DOHH2 (cell line): Measurements from ENCODE around the gene BCAP29.

Experiments
- H3F3A ChIP-seq: fragments of 200-600 bp; sonication (generic), shearing (Covaris generic); 2 replicates; pipeline ENCODE4 v1.6.0; 2016; ENCODE audit warnings: antibody characterized with exemption, mild to moderate bottlenecking; ENCODE audit not compliant: control insufficient read depth, insufficient read depth
- H3K27ac ChIP-seq: fragments of 200-600 bp; sonication (generic); 2 replicates; pipeline ENCODE4 v1.5.1; 2014; ENCODE audit warnings: low read depth, mild to moderate bottlenecking, low read length, moderate library complexity
- H3K27me3 ChIP-seq: fragments of 200-600 bp; sonication (generic); 2 replicates; pipeline ENCODE4 v1.6.1; 2014; ENCODE audit warnings: mild to moderate bottlenecking, low read length, mixed read lengths; ENCODE audit not compliant: control insufficient read depth
- H3K36me3 ChIP-seq: fragments of 200-600 bp; sonication (generic); 2 replicates; pipeline ENCODE4 v1.6.1; 2014; ENCODE audit warnings: mild to moderate bottlenecking, low read length, moderate library complexity, mixed read lengths; ENCODE audit not compliant: control insufficient read depth
- H3K4me1 ChIP-seq: fragments of 200-600 bp; sonication (generic); 2 replicates; pipeline ENCODE4 v1.6.1; 2014; ENCODE audit warnings: mild to moderate bottlenecking, low read length, mixed read lengths; ENCODE audit not compliant: control insufficient read depth
- H3K4me2 ChIP-seq: fragments of 200-600 bp; sonication (generic); 2 replicates; pipeline ENCODE4 v1.6.0; 2014; ENCODE audit warnings: mild to moderate bottlenecking, low read length, moderate library complexity
- H3K4me3 ChIP-seq: fragments of 200-600 bp; sonication (generic); 2 replicates; pipeline ENCODE4 v1.5.1; 2014; ENCODE audit warnings: mild to moderate bottlenecking, low read length, mixed read lengths
- H3K79me2 ChIP-seq: fragments of 200-600 bp; sonication (generic); 2 replicates; pipeline ENCODE4 v1.6.1; 2014; ENCODE audit warnings: mild to moderate bottlenecking, low read length, mixed read lengths; ENCODE audit not compliant: control insufficient read depth
- H3K9me2 ChIP-seq: fragments of 200-600 bp; sonication (generic); replicated peaks from 2 replicates; pipeline ENCODE4 v1.6.1; 2014; ENCODE audit warnings: mild to moderate bottlenecking, low read length, mixed read lengths; ENCODE audit not compliant: control insufficient read depth
- H3K9me3 ChIP-seq: fragments of 200-600 bp; sonication (generic); 2 replicates; pipeline ENCODE4 v1.6.1; 2014; ENCODE audit warnings: antibody characterized with exemption, low read length, mixed read lengths; ENCODE audit not compliant: control insufficient read depth, insufficient read depth
- H4K20me1 ChIP-seq: fragments of 200-600 bp; sonication (generic); 2 replicates; pipeline ENCODE4 v1.6.0; 2014; ENCODE audit warnings: low read depth, mild to moderate bottlenecking, antibody characterized with exemption, low read length, moderate library complexity; ENCODE audit not compliant: control insufficient read depth, insufficient read depth
- CTCF ChIP-seq: fragments of 200-600 bp; sonication (generic); IDR thresholded peaks from one replicate; pipeline ENCODE4 v1.5.1; 2014; ENCODE audit warnings: antibody characterized with exemption, mild to moderate bottlenecking, low read depth, low read length; ENCODE audit not compliant: poor library complexity, severe bottlenecking
- EZH2phosphoT487 ChIP-seq: fragments of 200-600 bp; sonication (generic); IDR thresholded peaks from 2 replicates; pipeline ENCODE4 v1.6.1; 2017; ENCODE audit warnings: borderline replicate concordance, mild to moderate bottlenecking, antibody characterized with exemption, low read length, moderate library complexity, mixed read lengths

The BCAP29 gene

GRCh38 chr7:107606303-107606702 is 26.3 kb downstream of the BCAP29 start:
- Histone ChIP-seq H3K27ac (no peak overlapping the region), H3K36me3 (peaks cover 10% of the 10 kb centered on the region), H3F3A (no peaks in the 10 kb centered on the region), H3K9me2 (no peaks in the 10 kb centered on the region), H3K4me3 (no peak overlapping the region), H3K27me3 (no peaks in the 10 kb centered on the region), H4K20me1 (no peaks in the 10 kb centered on the region), H3K9me3 (no peaks in the 10 kb centered on the region), H3K4me1 (no peaks in the 10 kb centered on the region), H3K4me2 (no peak overlapping the region), H3K79me2 (no peaks in the 10 kb centered on the region)
- TF ChIP-seq CTCF (no peak), EZH2phosphoT487 (no peak)

- Histone ChIP-seq H3K4me3 (no peak overlapping the region), H3K79me2 (no peaks in the 10 kb centered on the region), H3K4me1 (no peaks in the 10 kb centered on the region), H3K9me3 (no peaks in the 10 kb centered on the region), H3K27ac (no peak overlapping the region), H3K4me2 (no peak overlapping the region), H3K36me3 (peaks cover 20% of the 10 kb centered on the region; the same call in 1 of the 2 replicates), H3K9me2 (no peaks in the 10 kb centered on the region), H3F3A (no peaks in the 10 kb centered on the region), H3K27me3 (no peaks in the 10 kb centered on the region), H4K20me1 (no peaks in the 10 kb centered on the region)
- TF ChIP-seq EZH2phosphoT487 (no peak), CTCF (no peak)
These were observed 29.8 kb downstream of the BCAP29 start for GRCh38 chr7:107609811-107610261.

GRCh38 chr7:107610323-107610722 is 30.3 kb downstream of the BCAP29 start:
- no peaks in the 10 kb centered on the region for H4K20me1 ChIP-seq
- H3K4me1 ChIP-seq = no peaks in the 10 kb centered on the region
- no peaks in the 10 kb centered on the region for H3K9me2 ChIP-seq
- H3K27ac ChIP-seq = no peak overlapping the region
- H3K79me2 ChIP-seq = no peaks in the 10 kb centered on the region
- H3K36me3 ChIP-seq = peaks cover 22% of the 10 kb centered on the region; the same call in 1 of the 2 replicates
- no peak overlapping the region for H3K4me3 ChIP-seq
- no peak for TF ChIP-seq EZH2phosphoT487
- TF ChIP-seq CTCF = no peak
- no peaks in the 10 kb centered on the region for H3F3A ChIP-seq
- H3K27me3 ChIP-seq = no peaks in the 10 kb centered on the region
- no peak overlapping the region for H3K4me2 ChIP-seq
- no peaks in the 10 kb centered on the region for H3K9me3 ChIP-seq
